Endothelial cell of umbilical vein (primary cell): ENCODE measurements around the gene RAB24. TPM values are rescaled to one million over a fixed set of nuclear protein-coding genes. Genes with fewer than 3 reads are reported as not detected.
A peak's percentile ranks its signal among the peaks of the same experiment; 100 is the strongest.

ENCODE experiments used
- BruUV-seq: library from RNA; stranded (reverse); fragments of 400-500 nt; replicated peaks from 2 replicates; lab custom pipeline; 2021; lab: Mats Ljungman, UMichigan
- CTCF ChIA-PET: fragments of 300-600, 350-600 bp; sonication (Branson Sonifier 250); formaldehyde crosslinking; loops from one replicate; lab custom pipeline; 2021; ENCODE audit warnings: antibody characterized with exemption, inconsistent platforms; lab: Charles Lee
- POLR2A ChIA-PET: fragments of 300-600, 350-600 bp; sonication (Branson Sonifier 250); formaldehyde crosslinking; loops from one replicate; lab custom pipeline; 2021; ENCODE audit warnings: antibody characterized with exemption, inconsistent platforms; lab: Charles Lee
- DNase-seq: peaks from one replicate; pipeline ENCODE4 v3.0.0-alpha.2; 2011; ENCODE audit warnings: low read depth, low spot score
- FAIRE-seq: peaks from 2 replicates; lab custom pipeline; 2011; peaks lifted over from hg19 to GRCh38; lab: Jason Lieb, UNC
- H2AFZ ChIP-seq: 2 replicates; pipeline ENCODE4 v1.6.0; 2012; ENCODE audit warnings: low read depth, low read length, control low read depth, inconsistent platforms
- H3K27ac ChIP-seq: 2 replicates; pipeline ENCODE4 v1.5.1; 2011; ENCODE audit warnings: low read depth, mild to moderate bottlenecking, control low read depth, low read length, moderate library complexity; ENCODE audit not compliant: insufficient read depth
- H3K27me3 ChIP-seq, 2 experiments: 2 replicates each; pipeline versions ENCODE4 v1.6.0 to v1.6.1; 2011; ENCODE audit warnings: low read length in 2 of 2, mixed read lengths in 1 of 2; ENCODE audit not compliant: control insufficient read depth in 2 of 2, insufficient read depth in 2 of 2
- H3K36me3 ChIP-seq, 2 experiments: 2 replicates in 1 of 2; 3 replicates in 1 of 2; pipeline ENCODE4 v1.5.1; 2011; ENCODE audit warnings: low read length in 2 of 2, mild to moderate bottlenecking in 1 of 2, moderate library complexity in 1 of 2; ENCODE audit not compliant: control insufficient read depth in 2 of 2, insufficient read depth in 2 of 2; ENCODE audit errors: extremely low read depth in 1 of 2
- H3K4me1 ChIP-seq: 3 replicates; pipeline ENCODE4 v1.5.1; 2011; ENCODE audit warnings: mild to moderate bottlenecking, low read length; ENCODE audit not compliant: control insufficient read depth, insufficient read depth; ENCODE audit errors: extremely low read depth
- H3K4me2 ChIP-seq: 2 replicates; pipeline ENCODE4 v1.6.1; 2011; ENCODE audit warnings: low read length, control low read depth, mixed read lengths; ENCODE audit not compliant: insufficient read depth
- H3K4me3 ChIP-seq, 3 experiments: fragments of 200-600 bp in 1 of 3; sonication (generic), shearing (Covaris generic) in 1 of 3; replicated peaks in 1 of 3; 2 replicates each; pipeline ENCODE4 v1.5.1; 2011 to 2016; ENCODE audit warnings: control low read depth in 3 of 3, low read length in 3 of 3, mild to moderate bottlenecking in 2 of 3, inconsistent platforms in 1 of 3, low read depth in 1 of 3, moderate library complexity in 1 of 3; ENCODE audit not compliant: insufficient read depth in 1 of 3
- H3K79me2 ChIP-seq: 2 replicates; pipeline ENCODE4 v1.6.0; 2012; ENCODE audit warnings: low read length, inconsistent platforms; ENCODE audit not compliant: control insufficient read depth, insufficient read depth
- H3K9ac ChIP-seq: replicated peaks from 2 replicates; pipeline ENCODE3; 2011; ENCODE audit warnings: low read length, control low read depth; ENCODE audit not compliant: insufficient read depth; ENCODE audit errors: extremely low read depth
- H3K9me1 ChIP-seq: replicated peaks from 3 replicates; pipeline ENCODE4 v1.6.0; 2011; ENCODE audit warnings: mild to moderate bottlenecking, low read length; ENCODE audit not compliant: control insufficient read depth, insufficient read depth; ENCODE audit errors: extremely low read depth
- H3K9me3 ChIP-seq: replicated peaks from 2 replicates; pipeline ENCODE4 v1.5.1; 2012; ENCODE audit warnings: low read length, inconsistent platforms; ENCODE audit not compliant: control insufficient read depth, insufficient read depth
- H4K20me1 ChIP-seq: replicated peaks from 2 replicates; pipeline ENCODE3; 2011; ENCODE audit warnings: mild to moderate bottlenecking, low read length; ENCODE audit not compliant: control insufficient read depth, insufficient read depth; ENCODE audit errors: extremely low read depth
- CTCF ChIP-seq, 2 donors: IDR thresholded peaks; 1 replicate in 1 of 2; 2 replicates in 1 of 2; pipeline ENCODE4 v1.5.1; 2011; ENCODE audit warnings: low read length in 2 of 2, mild to moderate bottlenecking in 2 of 2, moderate library complexity in 2 of 2, control low read depth in 1 of 2, inconsistent platforms in 1 of 2, low read depth in 1 of 2; ENCODE audit not compliant: insufficient read depth in 1 of 2; ENCODE audit errors: extremely low read depth in 1 of 2
- EZH2 ChIP-seq: IDR thresholded peaks from 2 replicates; pipeline ENCODE4 v1.6.1; 2012; ENCODE audit warnings: borderline replicate concordance, low read depth, mild to moderate bottlenecking, moderate library complexity, low read length, inconsistent platforms; ENCODE audit not compliant: severe bottlenecking
- FOS ChIP-seq: IDR thresholded peaks from 2 replicates; pipeline ENCODE4 v1.6.1; 2011; ENCODE audit warnings: mild to moderate bottlenecking, low read length, moderate library complexity, borderline replicate concordance; ENCODE audit not compliant: insufficient read depth
- GATA2 ChIP-seq: IDR thresholded peaks from 2 replicates; pipeline ENCODE4 v1.7.0; 2011; ENCODE audit warnings: low read depth, mild to moderate bottlenecking, moderate library complexity, mixed read lengths, low read length; ENCODE audit not compliant: insufficient read length, insufficient read depth
- JUN ChIP-seq: IDR thresholded peaks from 2 replicates; pipeline ENCODE4 v1.6.1; 2011; ENCODE audit warnings: borderline replicate concordance, low read depth; ENCODE audit not compliant: insufficient read length, insufficient read depth
- MAX ChIP-seq: IDR thresholded peaks from 2 replicates; pipeline ENCODE4 v1.6.1; 2011; ENCODE audit not compliant: insufficient read depth, insufficient read length
- MYC ChIP-seq: IDR thresholded peaks from one replicate; pipeline ENCODE4 v1.6.1; 2011; ENCODE audit warnings: mild to moderate bottlenecking, low read depth, low read length
- POLR2A ChIP-seq: IDR thresholded peaks from 2 replicates; pipeline ENCODE4 v1.6.1; 2012; ENCODE audit warnings: low read depth, mild to moderate bottlenecking, control low read depth, low read length
- POLR2AphosphoS5 ChIP-seq: IDR thresholded peaks from 2 replicates; pipeline ENCODE4 v1.6.1; 2012; ENCODE audit warnings: low read depth, mild to moderate bottlenecking, control low read depth, low read length, moderate library complexity; ENCODE audit not compliant: insufficient read depth
- dilution Hi-C: fragments of 300-500 bp; cut with MboI; formaldehyde crosslinking; loops from one replicate; pipeline ENCODE4 v1.15.0; 2019; ENCODE audit warnings: low sequenced_read_pairs; ENCODE audit not compliant: extremely low pct_ligation_motif_present
- intact Hi-C: fragments of 100-400 bp; cut with micrococcal nuclease; formaldehyde crosslinking; loops from one replicate; pipeline ENCODE4 v1.10.0; 2022
- polyA plus RNA-seq, 4 experiments: library from polyadenylated mRNA; depleted of rRNA in 3 of 4; stranded (reverse) in 3 of 4; unstranded in 1 of 4; fragments of >200 nt; gene quantifications; 2 replicates each; pipeline versions ENCODE4 v1.2.1 to v1.2.3, GENCODE V29; 2011 to 2012; ENCODE audit warnings: missing spikeins in 1 of 4
- total RNA-seq: library from RNA; stranded (reverse); gene quantifications from 2 replicates; pipeline ENCODE4 v1.2.3, GENCODE V29; 2021

Gene RAB24
- total and polyA plus RNA-seq, 2 donors (not counting 3 experiments of a cell fraction or from before 2014, with no cell fraction given), result 20.7 to 44.0 TPM

- Histone ChIP-seq H3K27me3 (no peaks in the 10 kb centered on the region), H3K4me2 (peak overlapping the region; percentile 34), H3K9me1 (no peaks in the 10 kb centered on the region), H3K4me1 (peaks cover 45% of the 10 kb centered on the region), H3K36me3 (peaks cover 0 to 13% of the 10 kb centered on the region in 2 experiments), H2AFZ (no peak overlapping the region), H3K27ac (peak overlapping the region; percentile 42), H4K20me1 (no peaks in the 10 kb centered on the region), H3K9me3 (no peaks in the 10 kb centered on the region), H3K4me3 (no peak overlapping the region), H3K79me2 (peaks cover 29% of the 10 kb centered on the region), H3K9ac (no peak overlapping the region)
- dilution Hi-C loops (no loop called here), intact Hi-C loops (loop anchor here (1.0 to 5.0 kb wide), 2 partner anchors 168 to 186 kb away; partner anchors contain the start of gene NSD1)
- FAIRE-seq (peak; percentile 86), DNase-seq (peak; percentile 93)
- no TSS peak for BruUV-seq
- ChIA-PET CTCF (interaction anchor here (0.6 to 4.8 kb wide), 3 partner anchors 9 to 187 kb away, joined by 3 to 30 read pairs (median 4); no protein-coding TSS in a partner anchor), POLR2A (interaction anchor here (0.7 kb wide), 1 partner anchor 70 kb away, joined by 5 read pairs; no protein-coding TSS in a partner anchor)
- TF ChIP-seq CTCF (IDR thresholded peaks at IDR 0.05; ENCODE audit: extremely low read depth in 1 of 2, insufficient read depth in 1 of 2, low read depth in 1 of 2, low read length in 2 of 2), result peak; percentile 10 to 42
- TF ChIP-seq JUN, result no peak
Observed at GRCh38 chr5:177300236-177300880, 3.2 kb downstream of the RAB24 start.

GRCh38 chr5:177299697-177300096 is 3.8 kb downstream of the RAB24 start:
- CTCF ChIA-PET, result interaction anchor here (0.6 to 4.8 kb wide), 3 partner anchors 10 to 145 kb away, joined by 3 to 30 read pairs (median 3); no protein-coding TSS in a partner anchor
- H3K79me2 ChIP-seq, result peaks cover 22% of the 10 kb centered on the region

More at GRCh38 chr5:177299697-177300096, 3.8 kb downstream of the RAB24 start:
- no peak overlapping the region for H3K9ac ChIP-seq
- H3K9me1 ChIP-seq, result no peaks in the 10 kb centered on the region
- no peak overlapping the region for H3K4me2 ChIP-seq
- peaks cover 38% of the 10 kb centered on the region for H3K4me1 ChIP-seq
- peaks cover 0 to 16% of the 10 kb centered on the region in 2 experiments for H3K36me3 ChIP-seq
- dilution Hi-C loops (no loop called here), intact Hi-C loops (loop anchor here (1.0 to 5.0 kb wide), 2 partner anchors 167 to 185 kb away; partner anchors contain the start of gene NSD1)
- BruUV-seq, result no TSS peak
- H3K27ac ChIP-seq, result peak overlapping the region; percentile 13
- H3K27me3 ChIP-seq, result no peaks in the 10 kb centered on the region
- H4K20me1 ChIP-seq, result no peaks in the 10 kb centered on the region
- POLR2A ChIA-PET, result interaction anchor here (0.7 kb wide), 1 partner anchor 71 kb away, joined by 5 read pairs; no protein-coding TSS in a partner anchor
- DNase-seq (no peak), FAIRE-seq (no peak)
- no peak overlapping the region for H2AFZ ChIP-seq
- no peak overlapping the region for H3K4me3 ChIP-seq
- H3K9me3 ChIP-seq, result no peaks in the 10 kb centered on the region
- TF ChIP-seq POLR2A (no peak), MYC (no peak), POLR2AphosphoS5 (no peak), FOS (no peak), EZH2 (no peak), MAX (no peak), CTCF (IDR thresholded peaks at IDR 0.05; ENCODE audit: extremely low read depth in 1 of 2, insufficient read depth in 1 of 2, low read depth in 1 of 2, low read length in 2 of 2) (no peak), GATA2 (no peak), JUN (no peak)
